Neutrophil (primary cell): ENCODE measurements around the gene GAR1.
"Not testable (repeated sequence)": the region's sequence is repeated elsewhere in the genome, so short reads cannot be mapped to it uniquely, and the experiment has no call there.

Source experiments
- H3K27ac ChIP-seq: fragments of 200-600 bp; sonication (generic); 2 replicates; pipeline ENCODE4 v1.5.1; 2016; ENCODE audit warnings: mild to moderate bottlenecking, moderate library complexity
- H3K27me3 ChIP-seq: fragments of 200-600 bp; sonication (generic); 2 replicates; pipeline ENCODE4 v1.6.0; 2016; ENCODE audit warnings: mild to moderate bottlenecking
- H3K36me3 ChIP-seq: fragments of 200-600 bp; sonication (generic); 2 replicates; pipeline ENCODE4 v1.5.1; 2017
- H3K4me1 ChIP-seq, 2 experiments: fragments of 200-600 bp in 1 of 2; sonication (generic) in 1 of 2; 1 replicate in 1 of 2; 2 replicates in 1 of 2; pipeline versions ENCODE4 v1.5.1 to v1.6.1; 2013 to 2016; ENCODE audit warnings: low read depth in 1 of 2, low read length in 1 of 2, mild to moderate bottlenecking in 1 of 2, moderate library complexity in 1 of 2; ENCODE audit not compliant: control insufficient read depth in 1 of 2, insufficient read depth in 1 of 2
- H3K4me3 ChIP-seq, 2 experiments: fragments of 200-600 bp in 1 of 2; sonication (generic) in 1 of 2; 1 replicate in 1 of 2; 2 replicates in 1 of 2; pipeline ENCODE4 v1.5.1; 2013 to 2016; ENCODE audit warnings: low read depth in 1 of 2, low read length in 1 of 2, mild to moderate bottlenecking in 1 of 2, moderate library complexity in 1 of 2
- H3K9me3 ChIP-seq: fragments of 200-600 bp; sonication (generic); 2 replicates; pipeline ENCODE4 v1.5.1; 2016
- CTCF ChIP-seq: fragments of 200-600 bp; sonication (generic); IDR thresholded peaks from 2 replicates; pipeline ENCODE4 v1.5.1; 2016; ENCODE audit warnings: antibody characterized with exemption

The GAR1 gene

GRCh38 chr4:109815151-109816081, at the start of gene GAR1:
TSS of gene GAR1 (plus strand) at chr4:109815762. CDS start at chr4:109816165, 403 bp downstream.
- H3K27me3 ChIP-seq = no peaks in the 10 kb centered on the region
- peak within 1 kb of the TSS; percentile 80 for H3K27ac ChIP-seq
- H3K4me3 ChIP-seq = peak within 1 kb of the TSS; percentile 73 to 96
- peaks cover 4% of the 10 kb centered on the region for H3K36me3 ChIP-seq
- peaks cover 23 to 25% of the 10 kb centered on the region in 2 experiments for H3K4me1 ChIP-seq
- TF ChIP-seq CTCF = no peak
- H3K9me3 ChIP-seq = no peaks in the 10 kb centered on the region

GRCh38 chr4:109782092-109782491, 33.5 kb upstream of the GAR1 start:
- not testable (repeated sequence) for H3K9me3 ChIP-seq, H3K36me3 ChIP-seq, H3K27ac ChIP-seq, H3K4me3 ChIP-seq, H3K4me1 ChIP-seq, H3K27me3 ChIP-seq

GRCh38 chr4:109786846-109787245, 28.7 kb upstream of the GAR1 start:
- Histone ChIP-seq H3K36me3 (no peaks in the 10 kb centered on the region), H3K4me3 (no peak overlapping the region), H3K4me1 (peaks cover 0 to 5% of the 10 kb centered on the region in 2 experiments), H3K9me3 (no peaks in the 10 kb centered on the region), H3K27me3 (no peaks in the 10 kb centered on the region), H3K27ac (no peak overlapping the region)
- no peak for TF ChIP-seq CTCF

GRCh38 chr4:109787807-109788206, 27.8 kb upstream of the GAR1 start:
- TF ChIP-seq CTCF = no peak
- Histone ChIP-seq H3K4me3 (no peak overlapping the region), H3K9me3 (no peaks in the 10 kb centered on the region), H3K36me3 (no peaks in the 10 kb centered on the region), H3K27ac (no peak overlapping the region), H3K27me3 (no peaks in the 10 kb centered on the region), H3K4me1 (peaks cover 0 to 5% of the 10 kb centered on the region in 2 experiments)

GRCh38 chr4:109795059-109795458, 20.5 kb upstream of the GAR1 start:
- Histone ChIP-seq H3K4me3 (no peak overlapping the region), H3K27me3 (no peaks in the 10 kb centered on the region), H3K4me1 (no peaks in the 10 kb centered on the region), H3K27ac (no peak overlapping the region), H3K9me3 (no peaks in the 10 kb centered on the region), H3K36me3 (no peaks in the 10 kb centered on the region)
- TF ChIP-seq CTCF = no peak

GRCh38 chr4:109798866-109799265, 16.7 kb upstream of the GAR1 start:
- TF ChIP-seq CTCF = no peak
- H3K36me3 ChIP-seq = no peaks in the 10 kb centered on the region
- no peak overlapping the region for H3K4me3 ChIP-seq
- H3K4me1 ChIP-seq = no peaks in the 10 kb centered on the region
- no peak overlapping the region for H3K27ac ChIP-seq
- H3K27me3 ChIP-seq = no peaks in the 10 kb centered on the region
- H3K9me3 ChIP-seq = no peaks in the 10 kb centered on the region
